ENCODE results near the gene NHSL1. TPM values are rescaled to one million over a fixed set of nuclear protein-coding genes. Genes with fewer than 3 reads are reported as not detected.

Gene NHSL1
- total and polyA plus RNA-seq, 7 donors = 6.5 to 17.5 (median 8.6) TPM

GRCh38 chr6:138396709-138397108 is 102.6 kb downstream of the NHSL1 start:
- no peaks in the 10 kb centered on the region for H3K36me3 ChIP-seq
- H3K4me1 ChIP-seq = no peaks in the 10 kb centered on the region
- no peaks in the 10 kb centered on the region for H3K9me3 ChIP-seq
- 93 to 94% methylated on average over 5 of the region's 5 CpGs for WGBS, 2 donors
- no peak for DNase-seq
- no peak overlapping the region for H3K27ac ChIP-seq
- no peaks in the 10 kb centered on the region for H3K27me3 ChIP-seq
- intact Hi-C loops (cut with DNase I) = no loop called here
- no peak overlapping the region for H3K4me3 ChIP-seq
- no peak for TF ChIP-seq CTCF (IDR thresholded peaks at IDR 0.05)
- TF ChIP-seq POLR2A (IDR thresholded peaks at IDR 0.05) = no peak
- no peak for TF ChIP-seq EP300 (IDR thresholded peaks at IDR 0.05)
- no peak for TF ChIP-seq POLR2AphosphoS5 (IDR thresholded peaks at IDR 0.05)

- WGBS, 2 donors = 81 to 89% methylated on average over 5 of the region's 5 CpGs
- Histone ChIP-seq H3K36me3 (no peaks in the 10 kb centered on the region), H3K9me3 (no peaks in the 10 kb centered on the region), H3K27me3 (no peaks in the 10 kb centered on the region), H3K4me1 (no peaks in the 10 kb centered on the region), H3K4me3 (no peak overlapping the region), H3K27ac (no peak overlapping the region)
- no peak for TF ChIP-seq CTCF (IDR thresholded peaks at IDR 0.05)
- no peak for TF ChIP-seq POLR2AphosphoS5 (IDR thresholded peaks at IDR 0.05)
- TF ChIP-seq POLR2A (IDR thresholded peaks at IDR 0.05) = no peak
- TF ChIP-seq EP300 (IDR thresholded peaks at IDR 0.05) = no peak
- DNase-seq = no peak
- intact Hi-C loops (cut with DNase I) = no loop called here
Observed at GRCh38 chr6:138393871-138394783, 105.2 kb downstream of the NHSL1 start.

- TF ChIP-seq CTCF (IDR thresholded peaks at IDR 0.05) (no peak), POLR2AphosphoS5 (IDR thresholded peaks at IDR 0.05) (no peak), EP300 (IDR thresholded peaks at IDR 0.05) (no peak), POLR2A (IDR thresholded peaks at IDR 0.05) (no peak)
- no peaks in the 10 kb centered on the region for H3K4me1 ChIP-seq
- intact Hi-C loops (cut with DNase I) = no loop called here
- no peaks in the 10 kb centered on the region for H3K36me3 ChIP-seq
- WGBS, 2 donors = 84 to 93% methylated on average over 5 of the region's 5 CpGs
- H3K4me3 ChIP-seq = no peak overlapping the region
- H3K27ac ChIP-seq = no peak overlapping the region
- no peaks in the 10 kb centered on the region for H3K27me3 ChIP-seq
- no peak for DNase-seq
- no peaks in the 10 kb centered on the region for H3K9me3 ChIP-seq
Observed at GRCh38 chr6:138389551-138389950, 109.7 kb downstream of the NHSL1 start.

- H3K27me3 ChIP-seq = no peaks in the 10 kb centered on the region
- H3K36me3 ChIP-seq = no peaks in the 10 kb centered on the region
- no peaks in the 10 kb centered on the region for H3K9me3 ChIP-seq
- no peak overlapping the region for H3K4me3 ChIP-seq
- no peak for DNase-seq
- intact Hi-C loops (cut with DNase I) = no loop called here
- H3K4me1 ChIP-seq = no peaks in the 10 kb centered on the region
- WGBS, 2 donors = 49 to 81% methylated on average over 8 of the region's 8 CpGs
- no peak overlapping the region for H3K27ac ChIP-seq
- no peak for TF ChIP-seq POLR2AphosphoS5 (IDR thresholded peaks at IDR 0.05)
- no peak for TF ChIP-seq POLR2A (IDR thresholded peaks at IDR 0.05)
- no peak for TF ChIP-seq EP300 (IDR thresholded peaks at IDR 0.05)
- no peak for TF ChIP-seq CTCF (IDR thresholded peaks at IDR 0.05)
Observed at GRCh38 chr6:138387577-138388368, 111.5 kb downstream of the NHSL1 start.

All from sigmoid colon (tissue), 7 donors.